Stimulated activated CD4-positive, alpha-beta T cell treated with anti-CD3 and anti-CD28 coated beads, Interleukin-1b, Interleukin-23, amount 100 ng/mL, for 1 hour (primary cell): Measurements from ENCODE around the gene KRT6C.

Experiments used
- DNase-seq, 2 donors: peaks; one replicate each; pipeline ENCODE4 v3.0.0-alpha.2; 2020; ENCODE audit warnings: low read depth in 2 of 2

Gene KRT6C

GRCh38 chr12:52434760-52435530 is 38.7 kb downstream of the KRT6C start:
- DNase-seq: no peak

- DNase-seq: no peak
Observed at GRCh38 chr12:52434081-52434733, 39.4 kb downstream of the KRT6C start, which contains the start of gene KRT75. Gene KRT75 (minus strand): TSS chr12:52434371. CDS start chr12:52434304, 67 bp downstream.

- no peak for DNase-seq
Observed at GRCh38 chr12:52433501-52434080, 40.0 kb downstream of the KRT6C start.

GRCh38 chr12:52432559-52433207 is 40.9 kb downstream of the KRT6C start:
- DNase-seq: no peak

GRCh38 chr12:52428121-52428520 is 45.5 kb downstream of the KRT6C start:
- no peak for DNase-seq

- DNase-seq: no peak
Observed at GRCh38 chr12:52427083-52427482, 46.5 kb downstream of the KRT6C start.

GRCh38 chr12:52426034-52426433 is 47.6 kb downstream of the KRT6C start:
- no peak for DNase-seq

GRCh38 chr12:52425466-52425865 is 48.1 kb downstream of the KRT6C start:
- DNase-seq: no peak

GRCh38 chr12:52423661-52424500 is 49.7 kb downstream of the KRT6C start:
- DNase-seq: no peak

GRCh38 chr12:52423035-52423434 is 50.6 kb downstream of the KRT6C start:
- DNase-seq: no peak

GRCh38 chr12:52419656-52420055 is 53.9 kb downstream of the KRT6C start:
- no peak for DNase-seq

- DNase-seq: no peak
Observed at GRCh38 chr12:52418576-52419110, 55.0 kb downstream of the KRT6C start.
